ENCODE data around the gene SLC30A2.

- TF ChIP-seq GATA2 (IDR thresholded peaks at IDR 0.05; ENCODE audit: low read depth, low read length): no peak
- TF ChIP-seq GATA3 (IDR thresholded peaks at IDR 0.05; ENCODE audit: low read depth, low read length): no peak
Observed at GRCh38 chr1:26070296-26070962, 24.5 kb upstream of the SLC30A2 start.

All from SH-SY5Y (cell line).